ENCODE data around the gene FLNA. TPM values are rescaled to one million over a fixed set of nuclear protein-coding genes. Genes with fewer than 3 reads are reported as not detected.
A peak's percentile ranks its signal among the peaks of the same experiment; 100 is the strongest.

FLNA gene
- total RNA-seq, 4 donors from 2014 or later = 23.9 to 128 (median 88.9) TPM

- in situ Hi-C loops (cut with MboI; ENCODE audit: low sequenced_read_pairs in 4 of 4) (no loop called here), intact Hi-C loops (cut with DNase I; ENCODE audit: low total_unique reads) (no loop called here)
- Histone ChIP-seq H3K27ac (no peak overlapping the region), H3K36me3 (no peaks in the 10 kb centered on the region), H3K27me3 (no peaks in the 10 kb centered on the region), H3K4me1 (no peaks in the 10 kb centered on the region), H3K4me3 (no peak overlapping the region), H3K9me3 (no peaks in the 10 kb centered on the region)
- no peak for TF ChIP-seq CTCF (IDR thresholded peaks at IDR 0.05 in 4 of 5, conservative IDR thresholded peaks at IDR 0.05 in 1 of 5)
- TF ChIP-seq POLR2A (IDR thresholded peaks at IDR 0.05) = no peak
- DNase-seq = no peak
- no peak for ATAC-seq
Observed at GRCh38 chrX:154309041-154309775, 65.2 kb downstream of the FLNA start.

GRCh38 chrX:154308108-154308946 is 66.1 kb downstream of the FLNA start:
- intact Hi-C loops (cut with DNase I; ENCODE audit: low total_unique reads) = no loop called here
- Histone ChIP-seq H3K4me3 (no peak overlapping the region), H3K27ac (no peak overlapping the region), H3K9me3 (no peaks in the 10 kb centered on the region), H3K27me3 (no peaks in the 10 kb centered on the region), H3K4me1 (no peaks in the 10 kb centered on the region), H3K36me3 (no peaks in the 10 kb centered on the region)
- ATAC-seq (peak; percentile 49 to 63), DNase-seq (peak in 1 of 2 donors; percentile 29)
- TF ChIP-seq CTCF (IDR thresholded peaks at IDR 0.05 in 4 of 5, conservative IDR thresholded peaks at IDR 0.05 in 1 of 5) = peak; percentile 29 to 70 (median 65)
- TF ChIP-seq POLR2A (IDR thresholded peaks at IDR 0.05) = no peak
- in situ Hi-C loops (cut with MboI; ENCODE audit: low sequenced_read_pairs in 4 of 4) = no loop called here

GRCh38 chrX:154307202-154307601 is 67.2 kb downstream of the FLNA start:
- Histone ChIP-seq H3K9me3 (no peaks in the 10 kb centered on the region), H3K27ac (no peak overlapping the region), H3K4me1 (no peaks in the 10 kb centered on the region), H3K36me3 (no peaks in the 10 kb centered on the region), H3K4me3 (no peak overlapping the region), H3K27me3 (no peaks in the 10 kb centered on the region)
- in situ Hi-C loops (cut with MboI; ENCODE audit: low sequenced_read_pairs in 4 of 4) (no loop called here), intact Hi-C loops (cut with DNase I; ENCODE audit: low total_unique reads) (no loop called here)
- DNase-seq (no peak), ATAC-seq (no peak)
- no peak for TF ChIP-seq CTCF (IDR thresholded peaks at IDR 0.05 in 4 of 5, conservative IDR thresholded peaks at IDR 0.05 in 1 of 5)
- no peak for TF ChIP-seq POLR2A (IDR thresholded peaks at IDR 0.05)

- in situ Hi-C loops (cut with MboI; ENCODE audit: low sequenced_read_pairs in 4 of 4) (no loop called here), intact Hi-C loops (cut with DNase I; ENCODE audit: low total_unique reads) (no loop called here)
- no peaks in the 10 kb centered on the region for H3K9me3 ChIP-seq
- no peaks in the 10 kb centered on the region for H3K27me3 ChIP-seq
- ATAC-seq (no peak), DNase-seq (no peak)
- H3K36me3 ChIP-seq = no peaks in the 10 kb centered on the region
- no peaks in the 10 kb centered on the region for H3K4me1 ChIP-seq
- no peak overlapping the region for H3K27ac ChIP-seq
- TF ChIP-seq POLR2A (IDR thresholded peaks at IDR 0.05) (no peak), CTCF (IDR thresholded peaks at IDR 0.05 in 4 of 5, conservative IDR thresholded peaks at IDR 0.05 in 1 of 5) (no peak)
- no peak overlapping the region for H3K4me3 ChIP-seq
Observed at GRCh38 chrX:154305541-154306205, 68.8 kb downstream of the FLNA start.
